MCF 10A (cell line): Measurements from ENCODE around the gene NUAK2. TPM values are rescaled to one million over a fixed set of nuclear protein-coding genes. Genes with fewer than 3 reads are reported as not detected.

Experiments used
- BruUV-seq: library from RNA; stranded (reverse); fragments of 400-500 nt; replicated peaks from 2 replicates; lab custom pipeline; 2021; lab: Mats Ljungman, UMichigan
- CTCF ChIA-PET: fragments of 300-600 bp; sonication (Branson Sonifier 250); formaldehyde crosslinking; extraction: SDS; loops from one replicate; lab custom pipeline; 2021; ENCODE audit warnings: antibody characterized with exemption, inconsistent platforms; lab: Yijun Ruan, JAX
- POLR2A ChIA-PET: fragments of 300-600, 350-650 bp; sonication (Branson Sonifier 250); formaldehyde crosslinking; extraction: SDS; loops from one replicate; lab custom pipeline; 2020; ENCODE audit warnings: antibody characterized with exemption, inconsistent platforms; lab: Yijun Ruan, JAX
- DNase-seq: peaks from one replicate; pipeline ENCODE4 v3.0.0-alpha.2; 2018; ENCODE audit not compliant: unreplicated experiment
- H3K27ac Mint-ChIP-seq: one replicate; pipeline ENCODE4 v1.8.0; 2022; ENCODE audit warnings: mild to moderate bottlenecking, low read depth, mixed read lengths; ENCODE audit not compliant: unreplicated experiment
- H3K27me3 Mint-ChIP-seq: one replicate; pipeline ENCODE4 v1.8.0; 2022; ENCODE audit warnings: mixed read lengths; ENCODE audit not compliant: insufficient read depth, unreplicated experiment
- H3K36me3 Mint-ChIP-seq: one replicate; pipeline ENCODE4 v1.8.0; 2022; ENCODE audit warnings: mild to moderate bottlenecking, moderate library complexity, mixed read lengths; ENCODE audit not compliant: insufficient read depth, unreplicated experiment
- H3K4me1 Mint-ChIP-seq: one replicate; pipeline ENCODE4 v1.8.0; 2022; ENCODE audit warnings: mixed read lengths; ENCODE audit not compliant: insufficient read depth, unreplicated experiment
- H3K4me3 Mint-ChIP-seq: one replicate; pipeline ENCODE4 v1.8.0; 2022; ENCODE audit warnings: mild to moderate bottlenecking, moderate library complexity, mixed read lengths; ENCODE audit not compliant: unreplicated experiment
- H3K9me3 Mint-ChIP-seq: one replicate; pipeline ENCODE4 v1.8.0; 2022; ENCODE audit warnings: mixed read lengths; ENCODE audit not compliant: unreplicated experiment
- intact Hi-C: fragments of 100-400 bp; cut with micrococcal nuclease; formaldehyde crosslinking; loops from 2 replicates; pipeline ENCODE4 v1.14.1; 2022
- total RNA-seq: library from RNA; stranded (reverse); gene quantifications from 2 replicates; pipeline ENCODE4 v1.2.3, GENCODE V29; 2022
- TF ChIP-seq, protein P1 (sequence below): fragments of 200-600 bp; IDR thresholded peaks from one replicate; pipeline ENCODE4 v1.8.0; 2022; ENCODE audit warnings: antibody characterized with exemption, mild to moderate bottlenecking; ENCODE audit not compliant: unreplicated experiment

Gene NUAK2
- total RNA-seq, 1 experiment from 2014 or later, result 6.0 TPM

DNA sequence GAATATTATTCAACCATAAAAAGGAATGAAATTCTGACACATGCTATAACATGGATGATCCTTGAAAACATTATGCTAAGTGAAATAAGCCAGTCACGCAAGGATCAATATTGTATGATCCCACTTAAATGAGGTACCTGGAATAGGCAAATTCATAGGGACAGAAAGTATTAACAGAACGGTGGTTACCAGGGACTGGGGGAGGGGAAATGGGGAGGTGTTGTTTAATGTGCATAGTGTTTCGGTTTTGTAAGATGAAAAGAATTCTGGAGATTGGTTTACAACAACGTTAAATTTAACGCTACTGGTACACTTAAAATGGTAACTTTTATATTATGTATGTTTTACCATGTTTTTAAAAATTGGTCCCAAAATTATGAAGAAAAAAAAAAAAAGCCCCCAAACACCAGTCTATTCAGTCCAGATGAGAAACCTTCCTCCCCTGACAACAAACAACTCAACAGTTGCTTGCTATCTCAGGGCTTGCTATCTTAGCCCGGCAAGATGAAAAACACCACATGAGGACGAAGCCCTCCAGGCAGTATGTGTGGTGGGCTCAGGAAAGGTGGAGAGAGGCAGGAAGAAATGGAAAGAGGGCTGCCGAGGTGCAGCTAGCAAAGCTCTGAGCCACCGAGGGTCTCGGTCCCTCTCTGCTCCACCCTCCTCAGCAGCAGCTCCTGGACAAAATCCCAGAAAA lies 8.5 kb downstream of the NUAK2 start:
- ChIA-PET POLR2A (interaction anchor here (9.6 kb wide), 1 partner anchor 11 kb away, joined by 243 read pairs; no protein-coding TSS in a partner anchor), CTCF (interaction anchor here (0.6 to 27.7 kb wide), 8 partner anchors 8 to 345 kb away, joined by 3 to 1857 read pairs (median 12); partner anchors contain the start of gene NUAK2)
- H3K4me1 Mint-ChIP-seq, result peaks cover 25% of the 10 kb centered on the region
- H3K27ac Mint-ChIP-seq, result no peak overlapping the region
- no peaks in the 10 kb centered on the region for H3K27me3 Mint-ChIP-seq
- DNase-seq, result no peak
- no peaks in the 10 kb centered on the region for H3K9me3 Mint-ChIP-seq
- TF ChIP-seq, protein P1, sequence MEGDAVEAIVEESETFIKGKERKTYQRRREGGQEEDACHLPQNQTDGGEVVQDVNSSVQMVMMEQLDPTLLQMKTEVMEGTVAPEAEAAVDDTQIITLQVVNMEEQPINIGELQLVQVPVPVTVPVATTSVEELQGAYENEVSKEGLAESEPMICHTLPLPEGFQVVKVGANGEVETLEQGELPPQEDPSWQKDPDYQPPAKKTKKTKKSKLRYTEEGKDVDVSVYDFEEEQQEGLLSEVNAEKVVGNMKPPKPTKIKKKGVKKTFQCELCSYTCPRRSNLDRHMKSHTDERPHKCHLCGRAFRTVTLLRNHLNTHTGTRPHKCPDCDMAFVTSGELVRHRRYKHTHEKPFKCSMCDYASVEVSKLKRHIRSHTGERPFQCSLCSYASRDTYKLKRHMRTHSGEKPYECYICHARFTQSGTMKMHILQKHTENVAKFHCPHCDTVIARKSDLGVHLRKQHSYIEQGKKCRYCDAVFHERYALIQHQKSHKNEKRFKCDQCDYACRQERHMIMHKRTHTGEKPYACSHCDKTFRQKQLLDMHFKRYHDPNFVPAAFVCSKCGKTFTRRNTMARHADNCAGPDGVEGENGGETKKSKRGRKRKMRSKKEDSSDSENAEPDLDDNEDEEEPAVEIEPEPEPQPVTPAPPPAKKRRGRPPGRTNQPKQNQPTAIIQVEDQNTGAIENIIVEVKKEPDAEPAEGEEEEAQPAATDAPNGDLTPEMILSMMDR, result no peak
- intact Hi-C loops, result no loop called here
- peaks cover 35% of the 10 kb centered on the region for H3K36me3 Mint-ChIP-seq
- no TSS peak for BruUV-seq
- no peak overlapping the region for H3K4me3 Mint-ChIP-seq

DNA sequence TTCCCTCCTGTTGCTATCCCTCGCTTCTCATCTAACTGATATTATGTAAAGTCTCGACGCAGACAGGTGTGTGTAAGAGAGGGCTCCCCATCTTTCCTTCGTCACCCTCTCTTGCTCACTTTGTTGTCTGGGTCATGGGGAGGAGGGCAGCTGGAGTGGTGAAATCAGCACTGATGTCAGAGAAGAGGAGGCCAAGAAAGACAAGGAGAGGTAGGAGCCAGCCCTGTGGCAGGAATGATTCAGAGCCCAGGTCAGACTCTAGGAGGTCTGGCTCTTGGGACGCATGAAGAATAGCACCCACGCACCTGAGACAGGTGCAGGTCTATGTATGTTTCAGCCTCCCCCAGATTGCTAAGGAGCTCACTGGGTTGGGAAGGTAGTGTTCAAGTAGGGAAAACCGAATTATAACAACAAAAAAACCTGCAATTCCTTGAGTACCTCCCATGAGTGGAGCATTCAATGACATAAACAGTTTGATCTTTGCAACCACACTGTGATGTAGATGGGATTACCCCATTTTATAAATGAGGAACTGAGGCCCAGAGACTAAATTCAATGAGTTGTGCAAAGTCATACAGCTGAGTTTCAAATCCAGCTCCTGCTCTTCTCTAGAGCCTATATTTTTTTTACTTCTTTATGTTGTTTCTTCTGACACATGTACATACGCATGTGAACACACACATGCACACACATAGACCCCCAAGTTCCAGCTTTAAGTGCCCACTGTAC lies 10.4 kb downstream of the NUAK2 start:
- Mint-ChIP-seq H3K4me3 (no peak overlapping the region), H3K4me1 (peaks cover 7% of the 10 kb centered on the region), H3K9me3 (no peaks in the 10 kb centered on the region), H3K27me3 (no peaks in the 10 kb centered on the region), H3K36me3 (peaks cover 54% of the 10 kb centered on the region), H3K27ac (no peak overlapping the region)
- BruUV-seq, result no TSS peak
- POLR2A ChIA-PET, result interaction anchor here (1.2 to 1.3 kb wide), 2 partner anchors 10 to 16 kb away, joined by 3 to 8 read pairs; no protein-coding TSS in a partner anchor
- DNase-seq, result no peak
- intact Hi-C loops, result no loop called here
- CTCF ChIA-PET, result interaction anchor here (0.5 to 2.9 kb wide), 9 partner anchors 10 to 1969 kb away, joined by 3 to 16 read pairs (median 4); partner anchors contain the start of gene NUAK2
- TF ChIP-seq, protein P1, result no peak

DNA sequence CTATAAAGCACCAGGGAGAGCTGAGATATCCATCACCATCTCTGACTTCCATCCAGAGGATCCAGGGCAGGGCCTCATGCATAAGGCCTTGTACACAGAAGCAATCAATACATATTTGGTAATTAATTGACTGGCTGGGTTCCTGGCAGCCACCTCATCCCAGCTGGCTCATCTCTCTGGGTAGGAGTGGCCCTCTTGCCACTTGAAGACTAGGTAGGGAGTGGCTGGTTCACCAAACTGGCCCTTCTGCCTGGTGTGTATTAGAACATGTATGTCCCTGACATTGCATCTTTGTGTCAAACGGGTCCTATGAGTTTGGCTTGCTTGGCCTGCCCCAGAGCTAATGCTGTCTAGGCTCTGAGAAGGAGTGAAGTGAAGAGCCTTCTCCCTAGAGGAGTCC lies 11.8 kb downstream of the NUAK2 start:
- BruUV-seq, result no TSS peak
- Mint-ChIP-seq H3K9me3 (no peaks in the 10 kb centered on the region), H3K4me3 (no peak overlapping the region), H3K4me1 (peaks cover 5% of the 10 kb centered on the region), H3K27ac (no peak overlapping the region), H3K36me3 (peaks cover 66% of the 10 kb centered on the region), H3K27me3 (no peaks in the 10 kb centered on the region)
- TF ChIP-seq, protein P1, result no peak
- DNase-seq, result no peak
- ChIA-PET POLR2A (interaction anchor here (0.8 to 1.5 kb wide), 2 partner anchors 18 to 25 kb away, joined by 3 to 7 read pairs; no protein-coding TSS in a partner anchor), CTCF (interaction anchor here (1.2 to 2.9 kb wide), 3 partner anchors 27 to 37 kb away, joined by 6 to 16 read pairs (median 6); no protein-coding TSS in a partner anchor)
- intact Hi-C loops, result no loop called here
